GM10248 (cell line): ENCODE measurements around the gene DNAJB11.

ENCODE experiments used
- CTCF ChIA-PET: fragments of 300-600 bp; sonication (Branson Sonifier 250); formaldehyde crosslinking; extraction: SDS; loops from one replicate; lab custom pipeline; 2021; ENCODE audit warnings: antibody characterized with exemption; lab: Yijun Ruan, JAX
- POLR2A ChIA-PET: fragments of 350-650 bp; sonication (Branson Sonifier 250); formaldehyde crosslinking; extraction: SDS; loops from one replicate; lab custom pipeline; 2020; ENCODE audit warnings: antibody characterized with exemption; lab: Yijun Ruan, JAX
- DNase-seq: peaks from one replicate; pipeline ENCODE4 v3.0.0; 2012; ENCODE audit errors: extremely low spot score
- CTCF ChIP-seq: IDR thresholded peaks from 2 replicates; pipeline ENCODE4 v1.5.1; 2012; ENCODE audit warnings: mild to moderate bottlenecking, low read depth; ENCODE audit errors: extremely low read depth, missing control alignments, control extremely low read depth

The DNAJB11 gene

GRCh38 chr3:186621894-186622650 is 51.6 kb downstream of the DNAJB11 start:
- no peak for TF ChIP-seq CTCF
- POLR2A ChIA-PET: no interaction called here
- no peak for DNase-seq
- CTCF ChIA-PET: interaction anchor here (0.8 to 1.6 kb wide), 6 partner anchors 9 to 627 kb away, joined by 3 to 4 read pairs (median 3); no protein-coding TSS in a partner anchor

- POLR2A ChIA-PET: no interaction called here
- no peak for TF ChIP-seq CTCF
- no peak for DNase-seq
- CTCF ChIA-PET: interaction anchor here (0.8 to 1.4 kb wide), 4 partner anchors 9 to 628 kb away, joined by 3 to 4 read pairs (median 3); no protein-coding TSS in a partner anchor
Observed at GRCh38 chr3:186622651-186623310, 52.3 kb downstream of the DNAJB11 start.

GRCh38 chr3:186624598-186624997 is 54.1 kb downstream of the DNAJB11 start:
- no peak for DNase-seq
- CTCF ChIA-PET: interaction anchor here (1.1 to 3.7 kb wide), 2 partner anchors 9 to 681 kb away, joined by 3 to 73 read pairs; no protein-coding TSS in a partner anchor
- POLR2A ChIA-PET: no interaction called here
- TF ChIP-seq CTCF: no peak

GRCh38 chr3:186625600-186626042 is 55.1 kb downstream of the DNAJB11 start:
- ChIA-PET POLR2A (no interaction called here), CTCF (interaction anchor here (1.1 to 3.7 kb wide), 4 partner anchors 10 to 682 kb away, joined by 3 to 73 read pairs (median 5); no protein-coding TSS in a partner anchor)
- TF ChIP-seq CTCF: no peak
- DNase-seq: no peak

GRCh38 chr3:186626254-186626847 is 55.8 kb downstream of the DNAJB11 start:
- ChIA-PET POLR2A (no interaction called here), CTCF (interaction anchor here (1.1 to 3.7 kb wide), 3 partner anchors 11 to 683 kb away, joined by 4 to 73 read pairs (median 6); no protein-coding TSS in a partner anchor)
- no peak for TF ChIP-seq CTCF
- no peak for DNase-seq

- POLR2A ChIA-PET: no interaction called here
- no peak for TF ChIP-seq CTCF
- CTCF ChIA-PET: no interaction called here
- DNase-seq: no peak
Observed at GRCh38 chr3:186627852-186628414, 57.4 kb downstream of the DNAJB11 start.
